ENCODE data around the gene SKP1.
"Not testable (repeated sequence)": the region's sequence is repeated elsewhere in the genome, so short reads cannot be mapped to it uniquely, and the experiment has no call there.

The SKP1 gene

GRCh38 chr5:134177369-134178095 lies 782 bp upstream of the SKP1 start:
- peak; percentile 13 for DNase-seq

GRCh38 chr5:134175921-134176510 lies 734 bp downstream of the SKP1 start:
- peak; percentile 13 for DNase-seq

GRCh38 chr5:134174841-134175839 lies 1.6 kb downstream of the SKP1 start:
- DNase-seq = peak; percentile 37

GRCh38 chr5:134171972-134172371 lies 4.8 kb downstream of the SKP1 start:
- no peak for DNase-seq

- no peak for DNase-seq
These were observed 14.2 kb downstream of the SKP1 start for GRCh38 chr5:134162592-134162991.

- DNase-seq = no peak
These were observed 15.0 kb downstream of the SKP1 start for GRCh38 chr5:134161513-134162395.

DNA sequence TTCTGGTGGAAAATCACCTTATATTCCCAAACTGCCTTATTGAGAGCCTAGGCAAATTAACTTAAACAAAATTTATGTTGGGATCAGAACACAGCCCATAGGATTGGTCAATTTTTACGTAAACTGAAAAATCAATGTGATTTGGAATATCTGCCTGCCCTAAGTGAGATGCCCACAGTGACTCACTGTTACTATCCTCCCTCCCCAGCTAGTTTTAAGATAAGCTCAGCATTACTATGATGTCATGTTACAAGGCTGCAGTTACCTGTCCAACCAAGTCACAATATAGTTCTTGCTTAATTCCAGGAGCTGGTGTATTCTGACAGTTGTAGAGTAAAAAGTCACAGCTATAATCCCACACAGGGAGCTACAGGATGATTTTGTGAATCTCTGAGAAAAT lies 23.1 kb downstream of the SKP1 start:
- no peak for DNase-seq

DNA sequence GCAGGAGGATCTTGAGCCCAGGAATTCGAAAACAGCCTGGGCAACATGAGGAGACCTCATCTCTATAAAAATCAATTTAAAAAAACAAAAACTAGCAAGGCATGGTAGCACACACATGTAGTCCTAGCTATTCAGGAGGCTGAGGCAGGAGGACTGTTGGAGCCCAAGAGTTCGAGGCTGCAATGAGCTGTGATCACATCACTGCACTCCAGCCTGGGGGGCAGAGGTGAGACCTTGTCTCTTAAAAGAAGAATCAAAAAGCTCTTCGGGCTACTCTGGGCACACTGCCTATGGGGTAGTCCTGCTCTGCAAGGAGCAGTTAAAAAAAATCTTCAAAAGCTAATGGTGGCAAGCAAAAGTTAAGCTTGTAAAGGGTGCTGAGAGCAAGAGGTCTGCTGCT lies 23.5 kb downstream of the SKP1 start:
- DNase-seq = no peak

DNA sequence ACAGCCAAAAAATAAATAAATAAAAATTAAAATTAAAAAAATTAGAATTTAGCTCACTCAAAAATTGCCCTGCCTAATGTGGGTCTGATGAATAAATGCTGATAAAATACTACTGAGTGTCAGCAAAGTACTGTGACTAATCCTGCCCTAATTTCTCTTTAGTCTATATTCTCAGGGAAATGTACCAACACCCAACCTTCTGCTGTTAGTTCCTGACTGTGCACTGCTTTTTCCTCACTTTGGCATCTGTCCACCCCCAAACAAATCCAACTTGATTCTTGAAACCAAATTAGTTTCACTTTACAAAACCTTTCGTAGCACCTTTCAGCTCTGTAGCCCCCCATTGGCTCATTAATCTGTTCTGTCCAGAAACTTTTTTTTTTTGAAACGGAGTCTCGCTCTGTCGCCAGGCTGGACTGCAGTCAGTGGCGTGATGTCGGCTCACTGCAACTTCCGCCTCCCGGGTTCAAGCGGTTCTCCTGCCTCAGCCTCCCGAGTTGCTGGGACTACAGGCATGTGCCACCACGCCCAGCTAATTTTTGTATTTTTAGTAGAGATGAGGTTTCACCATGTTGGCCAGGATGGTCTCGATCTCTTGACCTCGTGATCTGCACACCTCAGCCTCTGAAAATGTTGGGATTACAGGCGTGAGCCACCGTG lies 24.4 kb downstream of the SKP1 start:
- DNase-seq = not testable (repeated sequence)

DNA sequence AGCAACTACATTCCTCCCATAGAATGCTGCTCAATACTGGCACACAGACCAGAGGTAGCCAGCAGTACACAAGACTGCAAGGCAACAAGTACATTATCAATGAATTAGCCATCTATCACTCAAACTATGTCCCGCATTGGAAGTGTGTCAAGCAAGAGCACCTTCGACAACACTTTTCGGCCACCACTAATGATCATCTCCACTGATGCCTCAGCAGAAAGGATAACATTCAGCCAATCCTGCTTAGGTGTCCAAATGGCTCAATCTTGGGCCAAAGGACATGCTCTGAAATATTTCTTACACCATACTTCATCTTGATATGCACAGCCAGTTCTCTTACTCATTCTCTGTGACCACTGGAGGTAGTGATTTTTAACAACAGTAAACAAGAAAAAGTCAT lies 25.0 kb downstream of the SKP1 start:
- no peak for DNase-seq

GRCh38 chr5:134149571-134150303 lies 27.0 kb downstream of the SKP1 start:
- DNase-seq = no peak

- no peak for DNase-seq
These were observed 27.7 kb downstream of the SKP1 start for GRCh38 chr5:134148986-134149539.

GRCh38 chr5:134148316-134148715 lies 28.4 kb downstream of the SKP1 start:
- DNase-seq = no peak

DNA sequence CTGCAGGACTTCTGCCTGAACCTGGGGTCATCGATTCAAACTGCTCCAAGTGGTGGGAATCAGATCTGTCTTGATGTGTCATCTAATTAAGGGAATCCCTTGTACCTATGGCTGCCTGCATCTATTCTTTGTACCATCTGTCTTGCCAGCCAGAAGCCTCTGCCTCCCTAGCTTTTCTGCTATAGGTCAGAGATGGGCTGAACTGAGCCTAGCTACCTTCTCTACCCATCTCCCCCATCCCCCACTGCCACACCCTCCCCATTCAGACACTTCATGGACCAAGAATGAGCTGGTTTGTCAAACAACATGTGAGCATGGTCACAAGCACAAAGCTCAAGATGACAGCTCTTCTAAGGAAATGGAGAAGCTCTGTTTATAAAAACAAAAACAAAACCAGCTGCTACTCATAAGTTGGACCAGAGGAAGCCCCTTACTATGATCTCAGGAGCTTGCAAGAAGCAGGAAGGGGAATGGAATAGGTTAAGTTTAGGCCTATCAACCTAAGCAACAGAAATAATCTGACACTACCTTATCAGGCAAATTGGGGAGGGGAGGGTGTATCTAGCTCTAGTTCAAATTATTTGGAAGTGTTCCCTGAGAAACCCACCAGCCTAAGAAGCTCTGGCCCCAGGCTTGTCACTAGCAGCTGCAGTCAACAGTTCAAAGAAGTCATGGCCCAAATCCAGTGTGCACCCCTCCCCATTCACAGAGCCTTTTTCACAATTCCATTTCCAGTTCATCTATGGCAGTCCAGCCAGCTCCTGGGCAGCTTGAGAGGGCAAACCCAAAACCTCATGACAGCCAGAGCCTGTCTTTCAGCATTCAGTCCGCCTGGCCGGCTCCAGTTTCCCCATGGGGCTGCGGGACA lies 29.9 kb downstream of the SKP1 start:
- no peak for DNase-seq

DNA sequence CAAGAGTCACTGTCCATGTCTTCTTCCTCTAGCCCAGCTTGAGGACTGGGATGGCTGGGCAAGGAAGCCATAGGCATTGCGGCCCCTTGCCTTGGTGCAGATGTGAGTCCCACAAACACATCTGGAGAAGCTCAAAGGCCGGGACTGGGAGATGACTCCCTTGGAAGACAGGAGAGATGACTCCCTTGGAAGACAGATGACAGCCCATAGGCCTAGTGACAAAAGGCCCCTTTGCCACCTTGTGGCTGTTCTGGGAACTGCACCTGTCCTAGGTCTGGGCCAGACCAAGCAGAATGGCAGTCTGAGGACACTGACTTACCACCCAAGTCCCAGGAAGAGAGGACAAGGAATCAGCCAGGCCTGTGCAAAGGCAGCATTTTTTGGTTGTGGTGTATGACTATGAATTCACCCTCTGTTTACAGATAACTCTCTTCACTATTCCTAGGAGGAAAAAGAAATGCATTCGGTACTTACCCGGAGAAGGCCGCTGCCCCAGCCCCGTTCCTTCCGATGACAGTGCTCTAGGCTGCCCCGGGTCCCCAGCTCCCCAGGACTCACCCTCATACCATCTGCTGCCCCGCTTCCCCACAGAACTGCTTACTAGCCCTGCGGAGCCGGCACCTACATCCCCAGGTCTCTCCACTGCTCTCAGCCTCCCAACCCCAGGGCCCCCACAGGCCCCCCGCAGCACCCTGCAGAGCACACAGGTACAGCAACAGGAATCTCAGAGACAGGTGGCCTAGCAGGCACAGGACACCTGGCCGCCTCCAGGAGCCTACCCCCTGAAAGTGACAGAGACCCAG lies 30.8 kb downstream of the SKP1 start:
- peak; percentile 60 for DNase-seq

- DNase-seq = no peak
These were observed 31.6 kb downstream of the SKP1 start for GRCh38 chr5:134145041-134145757.

- no peak for DNase-seq
These were observed 32.5 kb downstream of the SKP1 start for GRCh38 chr5:134143944-134144941.

All from fibroblast of skin of right quadriceps (primary cell).